ENCODE results near the gene TNS3.

Gene TNS3

GRCh38 chr7:47356261-47356660 lies 225.7 kb downstream of the TNS3 start:
- DNase-seq (ENCODE audit: extremely low read depth in 1 of 2, low read depth in 1 of 2): no peak

- DNase-seq (ENCODE audit: extremely low read depth in 1 of 2, low read depth in 1 of 2): no peak
Observed at GRCh38 chr7:47355684-47356083, 226.2 kb downstream of the TNS3 start.

GRCh38 chr7:47354831-47355541 lies 226.9 kb downstream of the TNS3 start:
- no peak for DNase-seq (ENCODE audit: extremely low read depth in 1 of 2, low read depth in 1 of 2)

GRCh38 chr7:47354071-47354470 lies 227.8 kb downstream of the TNS3 start:
- DNase-seq (ENCODE audit: extremely low read depth in 1 of 2, low read depth in 1 of 2): no peak

- DNase-seq (ENCODE audit: extremely low read depth in 1 of 2, low read depth in 1 of 2): no peak
Observed at GRCh38 chr7:47352394-47352968, 229.4 kb downstream of the TNS3 start.

GRCh38 chr7:47351233-47352154 lies 230.4 kb downstream of the TNS3 start:
- no peak for DNase-seq (ENCODE audit: extremely low read depth in 1 of 2, low read depth in 1 of 2)

- DNase-seq (ENCODE audit: extremely low read depth in 1 of 2, low read depth in 1 of 2): no peak
Observed at GRCh38 chr7:47350425-47350824, 231.5 kb downstream of the TNS3 start.

- no peak for DNase-seq (ENCODE audit: extremely low read depth in 1 of 2, low read depth in 1 of 2)
Observed at GRCh38 chr7:47349401-47349800, 232.5 kb downstream of the TNS3 start.

- no peak for DNase-seq (ENCODE audit: extremely low read depth in 1 of 2, low read depth in 1 of 2)
Observed at GRCh38 chr7:47347816-47348385, 234.0 kb downstream of the TNS3 start.

- no peak for DNase-seq (ENCODE audit: extremely low read depth in 1 of 2, low read depth in 1 of 2)
Observed at GRCh38 chr7:47347346-47347745, 234.6 kb downstream of the TNS3 start.

- DNase-seq (ENCODE audit: extremely low read depth in 1 of 2, low read depth in 1 of 2): no peak
Observed at GRCh38 chr7:47346377-47346914, 235.5 kb downstream of the TNS3 start.

GRCh38 chr7:47345857-47346298 lies 236.0 kb downstream of the TNS3 start:
- no peak for DNase-seq (ENCODE audit: extremely low read depth in 1 of 2, low read depth in 1 of 2)

GRCh38 chr7:47344171-47344955 lies 237.5 kb downstream of the TNS3 start:
- no peak for DNase-seq (ENCODE audit: extremely low read depth in 1 of 2, low read depth in 1 of 2)

- DNase-seq (ENCODE audit: extremely low read depth in 1 of 2, low read depth in 1 of 2): no peak
Observed at GRCh38 chr7:47343061-47343455, 238.9 kb downstream of the TNS3 start.

GRCh38 chr7:47342296-47343060 lies 239.4 kb downstream of the TNS3 start:
- no peak for DNase-seq (ENCODE audit: extremely low read depth in 1 of 2, low read depth in 1 of 2)

- DNase-seq (ENCODE audit: extremely low read depth in 1 of 2, low read depth in 1 of 2): no peak
Observed at GRCh38 chr7:47340517-47340916, 241.4 kb downstream of the TNS3 start.

GRCh38 chr7:47338026-47338425 lies 243.9 kb downstream of the TNS3 start:
- no peak for DNase-seq (ENCODE audit: extremely low read depth in 1 of 2, low read depth in 1 of 2)

- DNase-seq (ENCODE audit: extremely low read depth in 1 of 2, low read depth in 1 of 2): no peak
Observed at GRCh38 chr7:47337531-47337930, 244.4 kb downstream of the TNS3 start.

Measured in activated CD8-positive, alpha-beta memory T cell treated with anti-CD3 and anti-CD28 coated beads for 1 hour (primary cell).